H1 (cell line): Measurements from ENCODE around the gene TNFRSF13B.
"Not testable (repeated sequence)": the region's sequence is repeated elsewhere in the genome, so short reads cannot be mapped to it uniquely, and the experiment has no call there.

Experiments used
- CTCF ChIP-seq, 3 experiments: IDR thresholded peaks; 1 replicate in 2 of 3; 2 replicates in 1 of 3; pipeline versions ENCODE4 v1.5.1 to v1.6.1; 2011; ENCODE audit warnings: low read length in 3 of 3, mild to moderate bottlenecking in 3 of 3, inconsistent platforms in 2 of 3, low read depth in 1 of 3, moderate library complexity in 1 of 3; ENCODE audit not compliant: insufficient read depth in 1 of 3; ENCODE audit errors: control extremely low read depth in 1 of 3
- EP300 ChIP-seq, 2 experiments: IDR thresholded peaks; 1 replicate in 1 of 2; 2 replicates in 1 of 2; pipeline ENCODE4 v1.6.1; 2011 to 2012; ENCODE audit warnings: low read depth in 2 of 2, low read length in 2 of 2, mild to moderate bottlenecking in 2 of 2, borderline replicate concordance in 1 of 2, inconsistent platforms in 1 of 2, moderate library complexity in 1 of 2
- EZH2 ChIP-seq: fragments of 200-600 bp; sonication (generic); IDR thresholded peaks from 2 replicates; pipeline ENCODE4 v1.7.1; 2012; ENCODE audit warnings: low read depth, mild to moderate bottlenecking, moderate library complexity, low read length, inconsistent platforms; ENCODE audit not compliant: severe bottlenecking
- JUN ChIP-seq: IDR thresholded peaks from 2 replicates; pipeline ENCODE4 v1.6.1; 2011; ENCODE audit warnings: low read depth, mild to moderate bottlenecking, improper control_type of control experiment, low read length
- MAFK ChIP-seq: IDR thresholded peaks from 2 replicates; pipeline ENCODE4 v1.6.1; 2012; ENCODE audit warnings: low read depth, mild to moderate bottlenecking, improper control_type of control experiment, low read length
- PHF8 ChIP-seq: fragments of 200-600 bp; sonication (generic); conservative IDR thresholded peaks from 2 replicates; pipeline ENCODE4 v1.7.1; 2012; ENCODE audit warnings: low read depth, mild to moderate bottlenecking, inconsistent platforms, low read length, moderate library complexity
- POLR2AphosphoS5 ChIP-seq: IDR thresholded peaks from 2 replicates; pipeline ENCODE4 v1.6.1; 2011; ENCODE audit warnings: low read depth, low read length
- RFX5 ChIP-seq: IDR thresholded peaks from 2 replicates; pipeline ENCODE4 v1.6.1; 2011; ENCODE audit warnings: low read depth, low read length, improper control_type of control experiment, borderline replicate concordance
- SIX5 ChIP-seq: IDR thresholded peaks from 2 replicates; pipeline ENCODE4 v1.6.1; 2011; ENCODE audit warnings: mild to moderate bottlenecking, low read depth, low read length
- SP1 ChIP-seq: IDR thresholded peaks from 2 replicates; pipeline ENCODE4 v1.6.1; 2011; ENCODE audit warnings: low read depth, low read length
- TAF1 ChIP-seq: IDR thresholded peaks from 2 replicates; pipeline ENCODE4 v1.6.1; 2011; ENCODE audit warnings: mild to moderate bottlenecking, low read depth, low read length
- TAF7 ChIP-seq: optimal IDR thresholded peaks from 2 replicates; pipeline ENCODE3; 2011; ENCODE audit warnings: low read depth, mild to moderate bottlenecking, inconsistent platforms, low read length, moderate library complexity, borderline replicate concordance
- TBP ChIP-seq: IDR thresholded peaks from 2 replicates; pipeline ENCODE4 v1.6.1; 2011; ENCODE audit warnings: low read depth, low read length, improper control_type of control experiment

GRCh38 chr17:16892876-16893454 is 79.0 kb downstream of the TNFRSF13B start:
- not testable (repeated sequence) for TF ChIP-seq JUN; PHF8; CTCF (IDR thresholded peaks at IDR 0.05; ENCODE audit: control extremely low read depth in 1 of 3, insufficient read depth in 1 of 3, low read depth in 1 of 3, low read length in 3 of 3); EP300 (IDR thresholded peaks at IDR 0.05; ENCODE audit: borderline replicate concordance in 1 of 2, low read depth in 2 of 2, low read length in 2 of 2); TBP; RFX5; POLR2AphosphoS5; SIX5; TAF7; SP1; MAFK; TAF1; EZH2
